Cardiac ventricle fibroblast (primary cell): Measurements from ENCODE around the gene UPP1. TPM values are rescaled to one million over a fixed set of nuclear protein-coding genes. Genes with fewer than 3 reads are reported as not detected.

Experiments used
- total RNA-seq: library from RNA; depleted of rRNA; stranded (reverse); fragments of >200 nt; gene quantifications from 2 replicates; pipeline ENCODE4 v1.2.3, GENCODE V29; 2015

UPP1 gene
- total RNA-seq = 9.7 and 12.5 TPM in 2 replicates

DNA sequence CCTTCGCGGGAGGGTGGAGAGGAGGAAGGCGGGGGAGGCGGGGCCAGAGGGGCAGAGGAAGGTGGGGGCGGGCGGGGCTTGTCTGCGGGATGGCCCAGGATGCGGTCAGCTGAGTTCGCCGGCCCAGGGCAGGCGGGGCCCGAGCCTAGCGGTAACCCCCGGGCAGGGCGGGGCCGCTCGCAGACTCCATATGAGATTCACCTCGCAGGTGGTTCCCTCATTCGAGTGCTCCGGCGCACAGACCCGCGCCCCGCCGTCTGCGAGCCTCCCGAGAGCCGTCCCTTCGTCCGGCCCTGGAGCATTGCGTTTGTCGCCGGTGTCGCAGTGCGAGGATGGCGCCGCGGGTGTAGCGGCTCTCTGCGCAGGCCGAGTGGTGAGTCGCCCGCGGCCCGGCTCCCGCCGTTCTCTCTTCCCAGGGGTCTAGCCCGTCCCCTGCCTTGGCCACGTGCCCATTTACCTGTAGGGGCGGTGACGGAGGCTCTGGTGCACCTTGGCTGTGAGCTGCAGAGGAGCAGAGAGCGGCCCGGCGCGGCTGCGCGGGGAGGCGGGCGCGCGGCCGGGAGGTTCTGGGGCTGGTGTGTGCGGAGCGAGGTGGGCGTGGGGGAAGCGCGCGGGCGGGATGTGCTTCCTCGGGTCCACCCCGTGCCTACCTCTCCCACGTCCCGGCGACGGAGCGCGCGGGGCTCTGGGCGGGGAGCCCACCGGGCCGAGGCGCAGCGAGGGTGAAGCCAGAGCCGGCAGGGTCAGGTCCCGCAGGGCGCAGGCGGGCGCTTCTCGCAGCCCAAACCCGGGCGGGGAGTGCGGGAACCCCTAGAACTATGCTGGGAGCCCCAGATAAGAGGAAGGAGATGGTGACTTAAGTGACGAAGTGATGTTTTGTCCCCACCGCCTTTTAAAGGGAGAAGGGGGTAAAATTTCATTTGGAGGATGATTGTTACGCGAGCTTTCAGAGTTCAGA, at the start of gene UPP1:
UPP1 (plus strand) TSS at position 220 of the 958 bp plus-strand sequence. CDS start 5,519 bp downstream, outside the sequence.

Other genes starting within 250 kb of the UPP1 start
- gene PKD1L1, start 140.8 kb upstream of the UPP1 start, total RNA-seq = 0.29 and 0.69 TPM in 2 replicates
- 19.5 and 27.9 TPM in 2 replicates for gene HUS1, start 109.7 kb upstream of the UPP1 start, total RNA-seq
- gene SUN3, start 60.2 kb upstream of the UPP1 start, total RNA-seq = not detected in 2 replicates
- gene C7orf57, start 53.7 kb upstream of the UPP1 start, total RNA-seq = not detected in 2 replicates
- gene ABCA13, start 82.2 kb downstream of the UPP1 start, total RNA-seq = not detected in 2 replicates